Right lobe of liver (tissue), 6 donors: ENCODE results near the gene ITGAE. TPM values are rescaled to one million over a fixed set of nuclear protein-coding genes. Genes with fewer than 3 reads are reported as not detected.

Source experiments
- ATAC-seq, 4 donors: fragments of 200-7000 bp; cut with Tn5 transposase; one replicate each; pipeline ENCODE4 v1.9.1; 2020; ENCODE audit warnings: mild to moderate bottlenecking in 4 of 4, moderate library complexity in 4 of 4
- DNase-seq, 3 donors: peaks; one replicate each; pipeline ENCODE4 v3.0.0-alpha.2; 2020
- H3K27ac ChIP-seq, 3 donors: fragments of 200-600 bp; one replicate each; pipeline ENCODE4 v1.8.0; 2022
- H3K27me3 ChIP-seq, 2 donors: fragments of 200-600 bp; one replicate each; pipeline ENCODE4 v1.8.0; 2022
- H3K36me3 ChIP-seq, 4 donors: fragments of 200-600 bp; sonication (generic) in 1 of 4; one replicate each; pipeline versions ENCODE4 v1.5.1 to v1.8.0; 2017 to 2022; ENCODE audit warnings: control low read depth in 1 of 4
- H3K4me1 ChIP-seq, 4 donors: fragments of 200-600 bp; sonication (generic) in 1 of 4; one replicate each; pipeline versions ENCODE4 v1.5.1 to v1.8.0; 2017 to 2022; ENCODE audit warnings: control low read depth in 1 of 4
- H3K4me3 ChIP-seq, 3 donors: fragments of 200-600 bp; one replicate each; pipeline ENCODE4 v1.8.0; 2022
- H3K9me3 ChIP-seq, 4 donors: fragments of 200-600 bp; sonication (generic) in 1 of 4; one replicate each; pipeline versions ENCODE4 v1.5.1 to v1.8.0; 2017 to 2022; ENCODE audit warnings: control low read depth in 1 of 4
- CTCF ChIP-seq, 4 donors: fragments of 200-600 bp in 3 of 4; fragments of 450-650 bp in 1 of 4; IDR thresholded peaks; one replicate each; pipeline versions ENCODE4 v1.5.1 to v1.8.0; 2016 to 2022; ENCODE audit warnings: antibody characterized with exemption in 4 of 4, mild to moderate bottlenecking in 2 of 4
- POLR2A ChIP-seq: fragments of 450-650 bp; IDR thresholded peaks from one replicate; pipeline ENCODE4 v1.6.1; 2017; ENCODE audit warnings: antibody characterized with exemption, mild to moderate bottlenecking
- whole genome bisulfite sequencing: methylation state at CpG from one replicate; pipeline ENCODE4 v1.1.6; 2018; ENCODE audit warnings: low coverage, low lambda C conversion rate; ENCODE audit not compliant: insufficient coverage; ENCODE audit errors: missing lambda C conversion rate; 5-methylcytosine and 5-hydroxymethylcytosine counted together
- intact Hi-C, 2 donors: fragments of 100-400 bp; cut with DNase I; formaldehyde crosslinking; loops; one replicate each; pipeline versions ENCODE4 v1.11.2 to v1.14.1; 2022
- total RNA-seq, 6 experiments: library from RNA; depleted of rRNA in 2 of 6; stranded (reverse); fragments of >200 nt in 2 of 6; fragmentation: NEBNext Ultra II Directional in 3 of 6; extraction: Animal tissue kit (Norgen Biotek cat#: 25700) in 3 of 6; gene quantifications; one replicate each; pipeline versions ENCODE4 v1.1.0 to v1.2.4, GENCODE V29; 2016 to 2023
- donor health status: DM: no; HTN: yes; CAD: no.
- donor health status: DM: no; HTN: no; CAD: no.
- donor health status: DM: no; HTN: no; CAD: no.
- donor health status: DM: no; HTN: yes; CAD: no.
- donor health status: DM: no; HTN: yes; CAD: no.

ITGAE gene
- total RNA-seq, 6 experiments from 2014 or later = 5.4 to 7.7 (median 5.8) TPM

- Histone ChIP-seq H3K36me3 (no peaks in the 10 kb centered on the region), H3K4me3 (peak overlapping the region; percentile 14 to 49 (median 22)), H3K27ac (no peak overlapping the region), H3K27me3 (no peaks in the 10 kb centered on the region), H3K4me1 (peaks cover 0 to 5% (median 0%) of the 10 kb centered on the region in 4 donors), H3K9me3 (no peaks in the 10 kb centered on the region)
- ATAC-seq = peak in 2 of 4 donors; percentile 3 to 9
- TF ChIP-seq POLR2A (no peak), CTCF (IDR thresholded peaks at IDR 0.05) (no peak)
- no peak for DNase-seq
- intact Hi-C loops = no loop called here
- WGBS = 84% methylated on average over 6 of the region's 20 CpGs
Measured at GRCh38 chr17:3755335-3756030, 45.5 kb downstream of the ITGAE start.

- WGBS = 17% methylated on average over 28 of the region's 56 CpGs
Measured at GRCh38 chr17:3754458-3755334, 46.3 kb downstream of the ITGAE start.

DNA sequence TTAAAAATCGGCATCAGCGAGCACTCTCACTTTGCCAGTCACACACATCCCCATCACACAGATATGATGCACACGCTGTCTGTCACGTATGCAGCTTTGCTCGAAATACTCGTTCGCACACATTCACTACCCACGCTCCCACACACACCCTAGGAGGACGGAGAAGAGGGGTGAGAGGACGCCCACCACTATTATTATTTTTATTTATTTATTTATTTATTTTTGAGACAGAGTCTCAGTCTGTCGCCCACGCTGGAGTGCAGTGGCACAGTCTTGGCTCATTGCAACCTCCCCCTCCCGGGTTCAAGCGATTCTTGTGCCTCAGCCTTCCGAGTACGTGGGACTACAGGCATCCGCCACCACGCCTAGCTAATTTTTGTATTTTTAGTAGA, 46.9 kb downstream of the ITGAE start:
- ATAC-seq (no peak), DNase-seq (no peak)
- Histone ChIP-seq H3K9me3 (no peaks in the 10 kb centered on the region), H3K36me3 (no peaks in the 10 kb centered on the region), H3K27me3 (no peaks in the 10 kb centered on the region), H3K4me1 (peaks cover 0 to 5% (median 0%) of the 10 kb centered on the region in 4 donors), H3K27ac (no peak overlapping the region), H3K4me3 (no peak overlapping the region)
- intact Hi-C loops = no loop called here
- WGBS = 88% methylated on average over 13 of the region's 18 CpGs
- TF ChIP-seq POLR2A = no peak
- no peak for TF ChIP-seq CTCF (IDR thresholded peaks at IDR 0.05)

More at GRCh38 chr17:3754458-3755334, 46.3 kb downstream of the ITGAE start:
- Histone ChIP-seq H3K27ac (no peak overlapping the region), H3K27me3 (no peaks in the 10 kb centered on the region), H3K4me3 (peak overlapping the region; percentile 14 to 49 (median 22)), H3K4me1 (peaks cover 0 to 5% (median 0%) of the 10 kb centered on the region in 4 donors), H3K9me3 (no peaks in the 10 kb centered on the region), H3K36me3 (no peaks in the 10 kb centered on the region)
- peak; percentile 81 to 92 (median 90) for ATAC-seq
- TF ChIP-seq POLR2A (peak; percentile 21), CTCF (IDR thresholded peaks at IDR 0.05) (no peak)
- peak; percentile 55 to 81 (median 63) for DNase-seq
- intact Hi-C loops = no loop called here

DNA sequence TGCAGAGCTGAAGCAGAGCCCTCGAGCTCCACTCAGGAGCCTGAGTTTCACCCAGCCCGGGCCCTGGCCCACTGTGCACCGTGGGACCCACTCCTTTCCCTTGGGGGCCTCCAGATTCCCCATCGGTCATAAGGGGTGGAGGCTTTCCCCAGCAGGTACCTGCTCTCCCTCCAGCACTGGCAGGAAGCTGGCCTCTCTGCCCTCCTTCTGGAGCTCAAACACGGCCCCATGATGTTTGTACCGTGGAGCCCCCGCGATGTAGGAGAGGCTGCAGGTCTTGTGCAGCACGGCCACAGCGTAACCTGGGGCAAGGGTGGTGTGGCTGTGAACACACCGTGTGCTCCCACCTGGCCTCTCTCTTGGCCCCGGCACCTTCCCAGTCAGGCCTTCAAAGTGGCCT, 47.4 kb downstream of the ITGAE start:
- intact Hi-C loops = no loop called here
- TF ChIP-seq POLR2A (no peak), CTCF (IDR thresholded peaks at IDR 0.05) (no peak)
- Histone ChIP-seq H3K36me3 (no peaks in the 10 kb centered on the region), H3K9me3 (no peaks in the 10 kb centered on the region), H3K4me1 (peaks cover 0 to 5% (median 0%) of the 10 kb centered on the region in 4 donors), H3K27me3 (no peaks in the 10 kb centered on the region), H3K27ac (no peak overlapping the region), H3K4me3 (no peak overlapping the region)
- WGBS = 80% methylated on average over 1 of the region's 12 CpGs
- no peak for ATAC-seq
- no peak for DNase-seq
